NCI-H345 treated with DMSO at 0.1 percent for 48 hours (cell line): Measurements from ENCODE around the gene CCDC171.
"Not testable (repeated sequence)": the region's sequence is repeated elsewhere in the genome, so short reads cannot be mapped to it uniquely, and the experiment has no call there.

Experiments used
- DNase-seq: peaks from one replicate; lab custom pipeline; 2025; ENCODE audit not compliant: unreplicated experiment; lab: John Stamatoyannopoulos, UW

The CCDC171 gene

GRCh38 chr9:15693701-15694100 lies 140.9 kb downstream of the CCDC171 start:
- no peak for DNase-seq

DNA sequence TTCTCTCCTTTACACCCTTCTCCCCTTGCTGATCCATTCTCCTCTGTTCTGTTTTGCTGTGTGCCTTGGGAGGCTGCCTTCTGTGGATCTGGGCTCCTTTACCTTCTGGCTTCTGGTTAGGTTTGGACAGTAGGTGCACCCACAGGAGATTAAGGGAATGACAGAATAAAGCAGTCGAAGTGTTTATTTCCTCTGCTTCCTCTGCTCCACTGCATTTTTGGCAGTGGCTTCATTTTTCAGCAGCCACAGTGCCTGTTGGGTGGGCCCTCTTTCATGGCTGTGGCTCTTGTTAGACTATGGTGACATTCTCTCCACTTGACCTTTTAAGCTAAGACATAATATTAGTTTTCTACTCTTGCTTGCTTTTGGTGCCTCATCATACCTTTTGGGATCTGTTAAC lies 144.1 kb downstream of the CCDC171 start:
- DNase-seq = no peak

- no peak for DNase-seq
These were observed 144.6 kb downstream of the CCDC171 start for GRCh38 chr9:15697446-15697851.

- not testable (repeated sequence) for DNase-seq
These were observed 147.2 kb downstream of the CCDC171 start for GRCh38 chr9:15699876-15700559.

- no peak for DNase-seq
These were observed 154.2 kb downstream of the CCDC171 start for GRCh38 chr9:15707000-15707399.

- DNase-seq = no peak
These were observed 158.7 kb downstream of the CCDC171 start for GRCh38 chr9:15711531-15711930.

DNA sequence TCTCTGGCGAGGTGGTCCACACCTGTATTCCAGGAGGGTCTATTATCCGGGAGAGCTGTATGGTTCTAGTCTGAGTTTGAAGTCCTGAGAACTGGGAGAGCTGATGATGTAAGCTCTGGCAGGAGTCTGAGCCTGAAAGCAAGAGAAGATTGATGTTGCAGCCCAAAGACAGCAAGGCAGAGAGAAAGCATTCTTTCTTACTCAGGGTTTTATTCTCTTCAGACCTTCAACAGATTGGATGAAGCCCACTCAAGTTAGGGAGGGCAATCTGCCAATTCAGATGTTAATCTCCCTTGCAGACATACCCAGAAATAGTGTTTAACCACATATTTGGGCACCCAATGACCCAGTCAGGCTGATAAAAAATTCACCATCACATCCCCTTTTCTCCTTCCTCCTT lies 159.1 kb downstream of the CCDC171 start:
- no peak for DNase-seq

GRCh38 chr9:15714746-15715145 lies 161.9 kb downstream of the CCDC171 start:
- DNase-seq = no peak

DNA sequence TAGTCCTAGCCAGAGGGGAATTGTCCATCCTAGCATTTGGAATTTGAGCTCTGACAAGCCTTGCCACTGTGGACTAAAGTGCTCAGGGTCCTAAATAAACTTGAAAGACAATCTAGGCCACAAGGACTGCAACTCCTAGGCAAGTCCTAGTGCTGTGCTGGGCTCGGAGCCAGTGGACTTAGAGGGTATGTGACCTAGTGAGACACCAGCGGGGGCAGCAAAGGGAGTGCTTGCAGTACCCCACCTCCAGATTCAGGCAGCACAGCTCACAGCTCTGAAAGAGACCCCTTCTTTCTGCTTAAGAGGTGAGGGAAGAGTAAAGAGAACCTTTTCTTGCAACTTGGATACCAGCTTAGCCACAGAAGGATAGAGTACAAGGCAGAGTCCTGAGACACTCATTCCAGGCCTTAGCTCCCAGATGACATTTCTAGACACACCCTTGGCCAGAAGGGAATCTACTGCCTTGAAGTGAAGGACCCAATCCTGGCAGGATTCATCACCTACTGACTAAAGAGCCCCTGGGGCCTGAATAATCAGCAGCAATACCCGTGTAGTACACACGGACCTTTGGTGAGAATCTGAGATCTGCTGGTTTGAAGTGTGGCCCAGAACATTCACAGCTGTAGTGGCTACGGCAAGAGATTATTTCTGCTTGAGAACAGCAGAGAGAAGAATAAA lies 164.6 kb downstream of the CCDC171 start:
- DNase-seq = no peak

- DNase-seq = no peak
These were observed 165.6 kb downstream of the CCDC171 start for GRCh38 chr9:15718423-15718822.

DNA sequence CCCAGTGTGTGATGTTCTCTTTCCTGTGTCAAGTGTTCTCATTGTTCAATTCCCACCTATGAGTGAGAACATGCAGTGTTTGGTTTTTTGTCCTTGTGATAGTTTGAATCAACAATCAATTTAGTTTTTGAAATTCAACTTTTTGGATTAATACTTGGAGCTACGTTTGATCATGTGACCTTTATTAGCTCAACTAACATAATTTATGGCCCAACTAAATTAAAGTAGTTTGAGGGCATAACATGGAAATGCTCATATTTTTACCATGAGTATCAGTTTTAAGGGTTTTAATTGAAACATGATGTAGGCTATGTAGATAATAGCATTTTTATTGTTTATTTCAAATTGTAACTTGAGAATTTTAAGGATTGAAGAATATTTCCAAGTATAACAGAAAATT lies 168.0 kb downstream of the CCDC171 start:
- DNase-seq = no peak

- DNase-seq = no peak
These were observed 170.0 kb downstream of the CCDC171 start for GRCh38 chr9:15722888-15723287.

GRCh38 chr9:15724016-15724415 lies 171.2 kb downstream of the CCDC171 start:
- no peak for DNase-seq

- no peak for DNase-seq
These were observed 171.8 kb downstream of the CCDC171 start for GRCh38 chr9:15724612-15725011.

DNA sequence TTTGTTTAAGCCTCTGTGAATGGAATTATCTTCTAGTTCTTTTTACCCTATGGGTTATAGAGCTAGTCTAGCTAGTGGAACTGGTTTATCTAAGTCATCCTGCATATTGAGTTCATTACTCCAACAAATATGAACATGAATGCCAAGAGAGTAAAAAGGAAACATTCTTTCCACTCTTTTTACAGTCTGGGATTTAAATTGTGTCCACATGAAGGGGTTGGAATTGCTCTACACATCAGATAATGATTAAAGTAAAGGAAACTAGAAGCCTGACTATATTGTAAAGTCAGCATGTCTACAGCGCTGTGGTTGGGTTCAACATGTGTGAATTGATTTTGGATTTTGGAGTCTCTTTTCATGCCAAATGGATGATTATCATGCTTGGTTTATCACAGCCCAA lies 173.1 kb downstream of the CCDC171 start:
- no peak for DNase-seq

- no peak for DNase-seq
These were observed 176.7 kb downstream of the CCDC171 start for GRCh38 chr9:15729507-15729906.

GRCh38 chr9:15735083-15735857 lies 182.4 kb downstream of the CCDC171 start:
- DNase-seq = no peak

DNA sequence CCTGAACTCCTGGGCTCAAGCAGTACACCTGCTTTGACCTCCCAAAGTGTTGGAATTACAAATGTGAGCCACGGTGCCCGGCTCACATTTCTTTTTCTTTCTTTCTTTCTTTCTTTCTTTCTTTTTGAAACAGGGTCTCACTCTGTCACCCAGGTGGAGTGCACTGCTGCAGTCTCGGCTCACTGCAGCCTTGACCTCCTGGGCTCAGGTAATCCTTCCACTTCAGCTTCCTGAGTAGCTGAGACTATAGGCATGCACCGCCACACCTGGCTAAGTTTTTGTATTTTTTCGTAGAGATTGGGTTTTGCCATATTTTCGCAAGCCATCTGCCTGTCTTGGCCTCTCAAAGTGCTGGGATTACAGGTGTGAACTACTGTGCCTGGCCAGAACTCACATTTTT lies 183.7 kb downstream of the CCDC171 start:
- no peak for DNase-seq

DNA sequence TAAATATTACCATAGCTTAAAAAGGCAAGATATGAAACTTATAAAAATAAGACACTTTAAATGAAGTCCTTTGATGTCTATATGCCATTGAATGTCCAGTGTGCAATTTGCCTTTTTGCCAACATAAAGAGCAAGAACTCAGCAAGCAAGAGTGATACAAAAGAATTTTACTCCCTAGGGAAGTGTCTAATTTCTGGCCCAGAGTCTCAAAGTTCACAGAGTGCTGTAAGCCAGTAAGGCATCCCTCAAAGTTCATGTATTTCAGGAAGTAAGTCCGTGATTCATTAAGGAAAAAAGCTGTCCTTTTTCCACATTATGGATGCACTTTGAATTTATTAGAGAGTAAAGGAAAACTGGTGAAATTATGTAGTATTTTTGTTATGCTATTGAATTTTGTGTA lies 185.2 kb downstream of the CCDC171 start:
- no peak for DNase-seq

- DNase-seq = no peak
These were observed 188.2 kb downstream of the CCDC171 start for GRCh38 chr9:15741015-15741414.

GRCh38 chr9:15743512-15743911 lies 190.7 kb downstream of the CCDC171 start:
- no peak for DNase-seq

- no peak for DNase-seq
These were observed 191.4 kb downstream of the CCDC171 start for GRCh38 chr9:15744196-15744595.
